ENCODE measurements around the gene NR2C2. TPM values are rescaled to one million over a fixed set of nuclear protein-coding genes. Genes with fewer than 3 reads are reported as not detected.
A peak's percentile ranks its signal among the peaks of the same experiment; 100 is the strongest.

NR2C2 gene
- total and polyA plus RNA-seq, 2 donors (not counting 1 experiment from before 2014, with no cell fraction given): 22.8 to 96.9 TPM

DNA sequence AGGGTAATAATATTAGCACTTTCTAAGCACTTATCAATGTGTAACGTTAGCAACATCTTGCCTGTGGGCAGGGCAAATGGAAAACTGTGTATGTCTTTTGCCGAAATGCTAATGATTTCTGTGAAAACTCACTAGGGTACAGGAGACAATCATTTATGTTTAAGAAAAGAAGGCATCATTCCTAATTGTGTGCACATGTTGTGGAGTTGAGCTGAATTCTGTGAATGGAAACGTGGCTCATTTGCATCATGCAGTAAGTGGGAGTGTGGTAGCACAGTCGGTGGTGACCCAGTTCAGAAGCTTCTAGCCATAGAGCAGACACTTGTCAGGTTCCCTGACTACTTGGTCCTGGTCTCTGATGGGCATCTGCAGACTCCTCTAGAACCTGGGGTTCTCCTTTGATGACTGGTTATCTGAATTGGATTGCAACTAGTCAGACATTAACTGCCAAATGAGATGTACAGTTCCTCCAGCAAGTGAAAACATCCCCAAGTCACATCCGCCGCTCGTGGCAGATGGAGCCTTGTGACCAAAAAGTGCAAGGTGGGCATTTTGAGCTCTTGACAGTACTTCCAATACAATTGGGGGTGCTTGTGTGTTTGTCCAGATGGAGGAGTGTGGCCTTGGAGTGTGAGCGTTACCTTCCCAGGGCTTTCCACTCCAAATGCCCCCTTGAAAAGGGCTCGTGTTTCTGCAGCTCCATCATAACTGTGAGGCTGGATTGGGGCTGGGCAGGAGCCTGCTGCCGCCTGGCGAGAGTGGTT, 96.2 kb downstream of the NR2C2 start:
- ATAC-seq (ENCODE audit: low read depth) (no peak), DNase-seq (no peak)
- ChIA-PET POLR2A (no interaction called here), CTCF (interaction anchor here (0.6 to 1.3 kb wide), 3 partner anchors 66 to 519 kb away, joined by 3 read pairs; no protein-coding TSS in a partner anchor)
- Histone ChIP-seq H3K27ac (ENCODE audit: low read length in 2 of 2) (peak overlapping the region in 1 of 2 donors; percentile 38), H3K9ac (ENCODE audit: low read length) (no peak overlapping the region), H2AFZ (ENCODE audit: insufficient read depth, low read depth, low read length, poor library complexity, severe bottlenecking) (no peak overlapping the region), H3K4me1 (ENCODE audit: control insufficient read depth in 2 of 2, insufficient read depth in 2 of 2, low read length in 2 of 2) (peaks cover 0 to 3% of the 10 kb centered on the region in 2 donors), H3K9me3 (ENCODE audit: control extremely low read depth in 1 of 3, control insufficient read depth in 2 of 3, insufficient read depth in 1 of 3, low read length in 2 of 3) (no peaks in the 10 kb centered on the region), H3K4me3 (ENCODE audit: control extremely low read depth in 1 of 5, extremely low read depth in 1 of 5, insufficient read depth in 1 of 5, low read depth in 2 of 5, low read length in 4 of 5) (no peak overlapping the region), H3K79me2 (ENCODE audit: control insufficient read depth, insufficient read depth, low read length) (no peaks in the 10 kb centered on the region), H4K20me1 (ENCODE audit: control insufficient read depth, insufficient read depth, low read length, poor library complexity, severe bottlenecking) (peaks cover 5% of the 10 kb centered on the region), H3K4me2 (replicated peaks; ENCODE audit: low read depth, low read length, poor library complexity, severe bottlenecking) (no peak overlapping the region), H3K36me3 (replicated peaks in 1 of 2; ENCODE audit: control extremely low read depth in 1 of 2, control insufficient read depth in 1 of 2, extremely low read depth in 1 of 2, insufficient read depth in 2 of 2, low read length in 1 of 2) (peaks cover 0 to 92% of the 10 kb centered on the region in 2 experiments), H3K27me3 (replicated peaks in 1 of 4; ENCODE audit: control extremely low read depth in 1 of 4, control insufficient read depth in 3 of 4, insufficient read depth in 4 of 4, low read length in 3 of 4) (no peaks in the 10 kb centered on the region)
- intact Hi-C loops (cut with micrococcal nuclease): no loop called here
- Mint-ChIP-seq H3K4me3 (no peak overlapping the region), H3K9me3 (ENCODE audit: insufficient read depth) (no peaks in the 10 kb centered on the region), H3K27me3 (no peaks in the 10 kb centered on the region), H3K27ac (peak overlapping the region; percentile 32), H3K4me1 (peaks cover 2% of the 10 kb centered on the region)
- TF ChIP-seq, protein P1, sequence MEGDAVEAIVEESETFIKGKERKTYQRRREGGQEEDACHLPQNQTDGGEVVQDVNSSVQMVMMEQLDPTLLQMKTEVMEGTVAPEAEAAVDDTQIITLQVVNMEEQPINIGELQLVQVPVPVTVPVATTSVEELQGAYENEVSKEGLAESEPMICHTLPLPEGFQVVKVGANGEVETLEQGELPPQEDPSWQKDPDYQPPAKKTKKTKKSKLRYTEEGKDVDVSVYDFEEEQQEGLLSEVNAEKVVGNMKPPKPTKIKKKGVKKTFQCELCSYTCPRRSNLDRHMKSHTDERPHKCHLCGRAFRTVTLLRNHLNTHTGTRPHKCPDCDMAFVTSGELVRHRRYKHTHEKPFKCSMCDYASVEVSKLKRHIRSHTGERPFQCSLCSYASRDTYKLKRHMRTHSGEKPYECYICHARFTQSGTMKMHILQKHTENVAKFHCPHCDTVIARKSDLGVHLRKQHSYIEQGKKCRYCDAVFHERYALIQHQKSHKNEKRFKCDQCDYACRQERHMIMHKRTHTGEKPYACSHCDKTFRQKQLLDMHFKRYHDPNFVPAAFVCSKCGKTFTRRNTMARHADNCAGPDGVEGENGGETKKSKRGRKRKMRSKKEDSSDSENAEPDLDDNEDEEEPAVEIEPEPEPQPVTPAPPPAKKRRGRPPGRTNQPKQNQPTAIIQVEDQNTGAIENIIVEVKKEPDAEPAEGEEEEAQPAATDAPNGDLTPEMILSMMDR (IDR thresholded peaks at IDR 0.05): no peak
- TF ChIP-seq EZH2 (IDR thresholded peaks at IDR 0.05; ENCODE audit: borderline replicate concordance, insufficient read depth, low read depth, low read length, poor library complexity, severe bottlenecking): no peak
- 84% methylated on average over 6 of the region's 11 CpGs for WGBS (ENCODE audit: insufficient coverage)

DNA sequence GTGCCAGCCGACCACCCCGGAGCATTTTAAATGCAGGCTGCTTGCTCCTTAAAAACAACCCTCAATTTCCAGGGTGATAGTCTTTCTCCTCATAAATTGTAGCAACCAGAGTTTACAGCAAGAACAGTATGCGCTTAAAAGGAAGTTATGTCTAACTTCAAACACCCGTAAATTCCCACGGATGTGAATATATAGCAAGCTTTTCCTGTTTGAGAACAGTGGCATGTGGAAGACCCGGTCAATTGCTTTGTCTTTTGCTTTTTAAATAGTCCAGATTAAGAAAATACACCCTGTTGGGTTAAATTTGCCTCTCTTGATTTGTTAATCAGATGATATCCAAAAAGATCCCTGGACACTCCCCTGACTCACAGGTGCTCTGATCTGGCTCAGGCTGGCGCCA, 96.9 kb downstream of the NR2C2 start:
- Histone ChIP-seq H3K36me3 (replicated peaks in 1 of 2; ENCODE audit: control extremely low read depth in 1 of 2, control insufficient read depth in 1 of 2, extremely low read depth in 1 of 2, insufficient read depth in 2 of 2, low read length in 1 of 2) (peaks cover under 1 to 92% of the 10 kb centered on the region in 2 experiments), H3K9me3 (ENCODE audit: control extremely low read depth in 1 of 3, control insufficient read depth in 2 of 3, insufficient read depth in 1 of 3, low read length in 2 of 3) (no peaks in the 10 kb centered on the region), H4K20me1 (ENCODE audit: control insufficient read depth, insufficient read depth, low read length, poor library complexity, severe bottlenecking) (peaks cover 5% of the 10 kb centered on the region), H3K4me1 (ENCODE audit: control insufficient read depth in 2 of 2, insufficient read depth in 2 of 2, low read length in 2 of 2) (peaks cover 0 to 5% of the 10 kb centered on the region in 2 donors), H2AFZ (ENCODE audit: insufficient read depth, low read depth, low read length, poor library complexity, severe bottlenecking) (no peak overlapping the region), H3K27ac (ENCODE audit: low read length in 2 of 2) (peak overlapping the region in 1 of 2 donors; percentile 38), H3K79me2 (ENCODE audit: control insufficient read depth, insufficient read depth, low read length) (no peaks in the 10 kb centered on the region), H3K27me3 (replicated peaks in 1 of 4; ENCODE audit: control extremely low read depth in 1 of 4, control insufficient read depth in 3 of 4, insufficient read depth in 4 of 4, low read length in 3 of 4) (no peaks in the 10 kb centered on the region), H3K9ac (ENCODE audit: low read length) (no peak overlapping the region), H3K4me3 (ENCODE audit: control extremely low read depth in 1 of 5, extremely low read depth in 1 of 5, insufficient read depth in 1 of 5, low read depth in 2 of 5, low read length in 4 of 5) (no peak overlapping the region), H3K4me2 (replicated peaks; ENCODE audit: low read depth, low read length, poor library complexity, severe bottlenecking) (no peak overlapping the region)
- CTCF ChIA-PET: interaction anchor here (1.3 kb wide), 1 partner anchor 65 kb away, joined by 3 read pairs; no protein-coding TSS in a partner anchor
- POLR2A ChIA-PET: no interaction called here
- TF ChIP-seq, protein P1 (IDR thresholded peaks at IDR 0.05): no peak
- peaks cover 4% of the 10 kb centered on the region for H3K4me1 Mint-ChIP-seq
- no peaks in the 10 kb centered on the region for H3K27me3 Mint-ChIP-seq
- DNase-seq: no peak
- intact Hi-C loops (cut with micrococcal nuclease): no loop called here
- 73% methylated on average over 4 of the region's 7 CpGs for WGBS (ENCODE audit: insufficient coverage)
- H3K4me3 Mint-ChIP-seq: no peak overlapping the region
- H3K27ac Mint-ChIP-seq: peak overlapping the region; percentile 47
- H3K9me3 Mint-ChIP-seq (ENCODE audit: insufficient read depth): no peaks in the 10 kb centered on the region
- no peak for ATAC-seq (ENCODE audit: low read depth)

Measured in B cell (primary cell).